Measurements from ENCODE around the gene ING2.

DNA sequence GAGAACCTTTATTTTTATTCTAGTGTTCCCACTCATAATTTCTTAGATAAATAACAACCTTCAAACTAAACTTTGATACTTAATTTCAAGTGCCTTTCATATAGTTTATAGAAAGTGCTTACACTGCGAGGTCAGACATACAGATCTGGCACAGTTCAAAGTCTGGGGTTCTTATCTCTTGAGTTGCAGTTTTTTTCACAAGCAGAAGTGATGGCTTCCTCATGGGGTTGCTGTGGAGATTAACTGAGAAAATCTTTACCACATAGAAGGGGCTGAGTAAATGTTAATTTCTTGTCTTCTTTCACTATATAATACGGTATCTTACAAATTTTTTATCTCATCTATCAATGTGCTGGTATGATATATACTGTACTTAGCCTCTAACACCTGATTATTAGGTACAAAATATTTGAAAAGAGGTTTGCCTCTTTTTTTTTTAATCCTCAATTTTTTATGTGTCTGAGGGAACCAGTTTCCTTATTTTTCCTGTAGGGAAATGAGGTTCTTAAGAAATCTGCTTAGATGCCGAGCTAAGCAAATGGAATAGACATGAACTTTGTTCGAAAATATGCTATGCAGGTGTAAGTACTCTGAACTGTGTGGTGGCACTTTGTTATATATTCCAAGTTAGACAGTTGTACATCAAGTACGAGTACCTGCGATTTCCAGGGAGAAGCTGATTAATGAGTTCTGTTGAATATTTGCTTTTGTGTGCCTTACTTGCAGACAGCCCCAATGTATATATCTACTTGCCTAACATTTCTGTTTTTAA lies 3.3 kb downstream of the ING2 start:
- TF ChIP-seq SP1 (IDR thresholded peaks at IDR 0.05), result no peak
- TF ChIP-seq ARNT (IDR thresholded peaks at IDR 0.05), result no peak
- no peak for TF ChIP-seq SUZ12 (IDR thresholded peaks at IDR 0.05)
- no peak for TF ChIP-seq FOXM1 (IDR thresholded peaks at IDR 0.05; ENCODE audit: borderline replicate concordance)
- TF ChIP-seq TARDBP (IDR thresholded peaks at IDR 0.05), result no peak
- no peak for TF ChIP-seq HDGF (IDR thresholded peaks at IDR 0.05; ENCODE audit: borderline replicate concordance)

Measured in HEK293T (cell line).